MCF 10A (cell line): ENCODE measurements around the gene SIRT5. TPM values are rescaled to one million over a fixed set of nuclear protein-coding genes. Genes with fewer than 3 reads are reported as not detected.

Source experiments
- BruUV-seq: library from RNA; stranded (reverse); fragments of 400-500 nt; replicated peaks from 2 replicates; lab custom pipeline; 2021; lab: Mats Ljungman, UMichigan
- CTCF ChIA-PET: fragments of 300-600 bp; sonication (Branson Sonifier 250); formaldehyde crosslinking; extraction: SDS; loops from one replicate; lab custom pipeline; 2021; ENCODE audit warnings: antibody characterized with exemption, inconsistent platforms; lab: Yijun Ruan, JAX
- POLR2A ChIA-PET: fragments of 300-600, 350-650 bp; sonication (Branson Sonifier 250); formaldehyde crosslinking; extraction: SDS; loops from one replicate; lab custom pipeline; 2020; ENCODE audit warnings: antibody characterized with exemption, inconsistent platforms; lab: Yijun Ruan, JAX
- DNase-seq: peaks from one replicate; pipeline ENCODE4 v3.0.0-alpha.2; 2018; ENCODE audit not compliant: unreplicated experiment
- H3K27ac Mint-ChIP-seq: one replicate; pipeline ENCODE4 v1.8.0; 2022; ENCODE audit warnings: mild to moderate bottlenecking, low read depth, mixed read lengths; ENCODE audit not compliant: unreplicated experiment
- H3K27me3 Mint-ChIP-seq: one replicate; pipeline ENCODE4 v1.8.0; 2022; ENCODE audit warnings: mixed read lengths; ENCODE audit not compliant: insufficient read depth, unreplicated experiment
- H3K36me3 Mint-ChIP-seq: one replicate; pipeline ENCODE4 v1.8.0; 2022; ENCODE audit warnings: mild to moderate bottlenecking, moderate library complexity, mixed read lengths; ENCODE audit not compliant: insufficient read depth, unreplicated experiment
- H3K4me1 Mint-ChIP-seq: one replicate; pipeline ENCODE4 v1.8.0; 2022; ENCODE audit warnings: mixed read lengths; ENCODE audit not compliant: insufficient read depth, unreplicated experiment
- H3K4me3 Mint-ChIP-seq: one replicate; pipeline ENCODE4 v1.8.0; 2022; ENCODE audit warnings: mild to moderate bottlenecking, moderate library complexity, mixed read lengths; ENCODE audit not compliant: unreplicated experiment
- H3K9me3 Mint-ChIP-seq: one replicate; pipeline ENCODE4 v1.8.0; 2022; ENCODE audit warnings: mixed read lengths; ENCODE audit not compliant: unreplicated experiment
- CTCF ChIP-seq: fragments of 200-600 bp; IDR thresholded peaks from one replicate; pipeline ENCODE4 v1.8.0; 2022; ENCODE audit warnings: antibody characterized with exemption, mild to moderate bottlenecking; ENCODE audit not compliant: unreplicated experiment
- intact Hi-C: fragments of 100-400 bp; cut with micrococcal nuclease; formaldehyde crosslinking; loops from 2 replicates; pipeline ENCODE4 v1.14.1; 2022
- total RNA-seq: library from RNA; stranded (reverse); gene quantifications from 2 replicates; pipeline ENCODE4 v1.2.3, GENCODE V29; 2022

The SIRT5 gene
- total RNA-seq, 1 experiment from 2014 or later, result 12.8 TPM

DNA sequence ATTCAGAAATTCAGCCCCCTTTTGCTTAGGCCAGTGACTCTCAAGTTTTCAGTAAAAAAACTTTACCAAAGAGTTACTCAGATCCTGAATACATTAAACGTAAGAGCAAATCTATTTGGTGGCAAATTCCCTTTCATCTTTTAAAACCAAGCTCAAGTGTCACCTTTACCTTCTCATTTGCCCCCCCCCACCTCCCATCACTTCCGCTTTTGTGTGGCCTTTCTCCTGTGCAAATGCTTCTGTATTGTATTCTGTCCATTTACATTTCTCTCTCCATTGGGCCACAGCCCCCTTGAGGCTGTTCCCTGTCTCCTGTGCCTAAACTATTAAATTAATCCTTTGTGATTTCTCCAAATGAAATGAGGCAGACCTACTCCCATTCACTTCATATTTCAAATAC is 42.7 kb downstream of the SIRT5 start:
- H3K27ac Mint-ChIP-seq, result peak overlapping the region; percentile 26
- H3K9me3 Mint-ChIP-seq, result no peaks in the 10 kb centered on the region
- no TSS peak for BruUV-seq
- peak overlapping the region; percentile 99 for H3K4me3 Mint-ChIP-seq
- ChIA-PET CTCF (interaction anchor here (0.6 to 2.0 kb wide), 4 partner anchors 8 to 979 kb away, joined by 3 to 9 read pairs (median 4); no protein-coding TSS in a partner anchor), POLR2A (interaction anchor here (0.8 to 4.9 kb wide), 8 partner anchors 7 to 136 kb away, joined by 3 to 109 read pairs (median 14); partner anchors contain the start of genes GFOD1, RANBP9 and SIRT5)
- intact Hi-C loops, result loop anchor here (10.0 kb wide), 1 partner anchor 178 kb away; no protein-coding TSS in a partner anchor
- no peak for DNase-seq
- H3K27me3 Mint-ChIP-seq, result no peaks in the 10 kb centered on the region
- peaks cover 75% of the 10 kb centered on the region for H3K36me3 Mint-ChIP-seq
- peaks cover 9% of the 10 kb centered on the region for H3K4me1 Mint-ChIP-seq
- TF ChIP-seq CTCF, result no peak

DNA sequence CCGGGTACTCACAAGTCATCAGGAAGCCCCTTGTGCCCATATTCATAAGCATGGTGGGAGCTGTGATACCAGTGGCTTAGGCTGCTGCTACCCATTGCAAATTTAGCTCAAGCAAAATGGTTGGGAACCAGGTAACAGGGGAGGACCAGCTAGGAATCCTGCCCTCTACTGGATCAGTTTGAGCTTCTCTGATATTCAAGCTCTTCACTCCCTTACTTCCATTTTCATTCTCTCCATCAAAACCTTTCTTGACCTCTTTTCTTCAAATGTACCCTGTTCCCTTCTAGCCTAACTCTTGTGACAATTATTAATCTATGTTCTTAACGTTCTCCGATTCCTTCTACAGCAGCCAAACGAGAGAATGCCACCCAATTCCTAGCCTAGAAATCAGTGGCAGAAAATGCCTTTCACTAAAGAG is 50.5 kb downstream of the SIRT5 start:
- intact Hi-C loops, result loop anchor here (2.0 kb wide), 1 partner anchor 86 kb away; the partner anchor contains the start of gene RANBP9
- Mint-ChIP-seq H3K4me1 (peaks cover 9% of the 10 kb centered on the region), H3K27me3 (no peaks in the 10 kb centered on the region), H3K9me3 (no peaks in the 10 kb centered on the region), H3K36me3 (peaks cover 81% of the 10 kb centered on the region), H3K27ac (no peak overlapping the region), H3K4me3 (no peak overlapping the region)
- DNase-seq, result peak; percentile 45
- ChIA-PET POLR2A (interaction anchor here (0.6 to 2.0 kb wide), 2 partner anchors 9 to 439 kb away, joined by 3 to 22 read pairs; partner anchors contain the start of gene NOL7), CTCF (interaction anchor here (0.6 to 1.4 kb wide), 6 partner anchors 8 to 283 kb away, joined by 3 to 12 read pairs (median 4); no protein-coding TSS in a partner anchor)
- peak; percentile 44 for TF ChIP-seq CTCF
- BruUV-seq, result no TSS peak

DNA sequence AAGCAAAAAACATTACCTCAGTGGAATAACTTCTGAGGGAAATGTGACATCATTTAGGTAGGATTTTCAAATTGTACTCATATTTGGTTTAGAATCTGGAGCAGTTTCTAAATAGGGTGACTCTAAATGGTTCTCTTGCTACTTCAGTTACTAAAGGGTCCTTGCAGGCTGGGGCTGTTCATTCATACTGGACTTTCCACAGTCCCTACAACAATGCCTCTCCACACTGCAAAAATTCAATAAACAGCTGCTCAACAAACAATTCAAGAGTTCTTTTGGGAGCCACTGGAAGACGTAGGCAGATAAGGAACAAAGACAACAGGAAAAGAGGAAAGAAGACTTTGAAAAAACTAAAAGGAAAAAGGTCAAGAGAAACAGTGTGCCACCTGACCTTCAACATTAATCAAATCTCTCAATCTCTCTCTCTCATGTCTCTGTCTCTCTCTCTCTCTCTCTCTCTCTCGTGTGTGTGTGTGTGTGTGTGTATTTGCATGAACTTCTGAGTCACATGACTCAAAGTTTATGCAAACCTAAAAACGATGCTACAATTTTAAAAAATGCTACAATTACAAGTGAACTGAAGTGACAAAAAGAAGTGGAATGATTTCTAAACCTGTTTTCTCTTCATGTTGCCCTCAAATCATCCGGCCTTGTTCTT is 55.2 kb downstream of the SIRT5 start:
- BruUV-seq, result no TSS peak
- DNase-seq, result no peak
- H3K4me3 Mint-ChIP-seq, result no peak overlapping the region
- ChIA-PET CTCF (no interaction called here), POLR2A (interaction anchor here (2.0 kb wide), 1 partner anchor 15 kb away, joined by 8 read pairs; the partner anchor contains the start of gene NOL7)
- H3K4me1 Mint-ChIP-seq, result peaks cover 5% of the 10 kb centered on the region
- H3K27me3 Mint-ChIP-seq, result no peaks in the 10 kb centered on the region
- no peaks in the 10 kb centered on the region for H3K9me3 Mint-ChIP-seq
- intact Hi-C loops, result no loop called here
- TF ChIP-seq CTCF, result no peak
- H3K36me3 Mint-ChIP-seq, result peaks cover 61% of the 10 kb centered on the region
- H3K27ac Mint-ChIP-seq, result no peak overlapping the region

DNA sequence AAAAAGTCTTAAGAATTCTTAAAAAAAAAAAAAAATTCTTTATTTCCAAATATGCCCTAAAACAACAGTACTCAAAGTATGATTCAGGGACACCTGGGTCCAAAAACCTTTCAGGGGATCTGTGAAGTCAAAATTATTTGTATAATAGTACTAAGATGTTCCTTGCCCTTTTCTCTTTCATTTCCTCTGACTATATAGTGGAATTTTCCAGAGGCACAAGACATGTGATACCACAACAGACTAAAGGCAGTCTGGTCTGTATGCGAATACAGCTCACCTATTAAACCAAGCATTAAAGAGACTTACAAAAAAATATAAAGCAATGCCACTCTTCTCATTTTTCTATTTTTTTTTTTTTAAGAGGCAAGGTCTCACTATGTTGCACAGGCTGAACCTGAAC is 56.1 kb downstream of the SIRT5 start:
- ChIA-PET CTCF (interaction anchor here (0.6 to 1.0 kb wide), 3 partner anchors 516 to 983 kb away, joined by 3 to 5 read pairs (median 3); no protein-coding TSS in a partner anchor), POLR2A (interaction anchor here (2.0 kb wide), 1 partner anchor 16 kb away, joined by 8 read pairs; the partner anchor contains the start of gene NOL7)
- no peak for TF ChIP-seq CTCF
- intact Hi-C loops, result no loop called here
- H3K4me3 Mint-ChIP-seq, result no peak overlapping the region
- peaks cover 5% of the 10 kb centered on the region for H3K4me1 Mint-ChIP-seq
- DNase-seq, result no peak
- no peak overlapping the region for H3K27ac Mint-ChIP-seq
- H3K36me3 Mint-ChIP-seq, result peaks cover 54% of the 10 kb centered on the region
- BruUV-seq, result no TSS peak
- no peaks in the 10 kb centered on the region for H3K27me3 Mint-ChIP-seq
- H3K9me3 Mint-ChIP-seq, result no peaks in the 10 kb centered on the region
